ENCODE data around the gene CTDP1. TPM values are rescaled to one million over a fixed set of nuclear protein-coding genes. Genes with fewer than 3 reads are reported as not detected.

CTDP1 gene
- total RNA-seq, 3 donors from 2014 or later, result 15.0 to 21.0 (median 19.9) TPM

DNA sequence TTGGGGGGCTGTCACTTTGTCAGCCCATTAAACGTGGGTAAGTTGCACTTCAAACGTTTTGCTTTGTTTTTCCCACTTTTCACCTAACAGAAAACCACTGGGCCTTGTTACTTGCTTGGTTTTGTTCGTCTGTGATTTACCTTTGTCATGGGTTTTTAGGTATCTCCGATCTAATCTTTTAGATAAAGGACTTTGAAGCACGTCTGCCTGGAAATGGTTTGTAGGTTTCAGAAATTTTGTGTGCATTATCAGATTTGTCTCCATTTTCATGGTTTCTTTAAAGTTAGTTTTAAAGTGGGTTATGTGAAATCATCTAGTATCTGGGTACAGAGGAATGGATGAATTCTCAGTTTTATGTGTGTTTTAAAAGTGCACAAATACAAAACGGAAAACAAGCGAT lies 6.4 kb downstream of the CTDP1 start:
- Histone ChIP-seq H3K9me3 (no peaks in the 10 kb centered on the region), H3K27me3 (no peaks in the 10 kb centered on the region), H3K36me3 (no peaks in the 10 kb centered on the region), H3K27ac (no peak overlapping the region), H3K4me3 (no peak overlapping the region), H3K4me1 (peaks cover under 1 to 8% of the 10 kb centered on the region in 2 donors)
- DNase-seq (ENCODE audit: low spot score in 2 of 2), result no peak
- intact Hi-C loops (cut with DNase I; ENCODE audit: low total_unique reads), result no loop called here
- TF ChIP-seq CTCF (IDR thresholded peaks at IDR 0.05) (no peak), POLR2A (IDR thresholded peaks at IDR 0.05) (no peak), POLR2AphosphoS5 (IDR thresholded peaks at IDR 0.05) (no peak)

DNA sequence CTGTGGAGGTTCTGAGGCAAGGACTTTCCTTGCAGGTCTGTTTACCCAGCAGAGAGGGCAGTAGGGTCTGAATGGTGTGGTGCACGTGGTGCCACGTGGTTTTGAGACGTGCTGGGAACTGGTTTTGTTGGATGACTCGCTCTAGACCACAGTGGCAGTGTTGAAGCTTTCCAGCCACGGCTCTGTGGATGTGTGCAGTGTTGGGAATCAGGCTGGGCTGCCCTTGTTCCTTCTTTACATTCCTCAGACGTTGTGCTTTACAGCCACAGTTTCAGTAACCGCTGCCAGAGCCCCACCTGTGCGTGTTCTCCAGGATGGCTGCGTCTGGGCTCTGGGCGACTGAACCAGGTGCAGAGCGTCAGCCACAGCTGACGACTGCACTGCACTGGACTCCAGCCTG lies 8.2 kb downstream of the CTDP1 start:
- no peak for DNase-seq (ENCODE audit: low spot score in 2 of 2)
- no peak overlapping the region for H3K27ac ChIP-seq
- intact Hi-C loops (cut with DNase I; ENCODE audit: low total_unique reads), result no loop called here
- no peaks in the 10 kb centered on the region for H3K36me3 ChIP-seq
- H3K27me3 ChIP-seq, result no peaks in the 10 kb centered on the region
- H3K9me3 ChIP-seq, result no peaks in the 10 kb centered on the region
- H3K4me3 ChIP-seq, result no peak overlapping the region
- H3K4me1 ChIP-seq, result no peaks in the 10 kb centered on the region
- TF ChIP-seq CTCF (IDR thresholded peaks at IDR 0.05), result no peak
- TF ChIP-seq POLR2A (IDR thresholded peaks at IDR 0.05), result no peak
- no peak for TF ChIP-seq POLR2AphosphoS5 (IDR thresholded peaks at IDR 0.05)

- TF ChIP-seq POLR2AphosphoS5 (IDR thresholded peaks at IDR 0.05) (no peak), POLR2A (IDR thresholded peaks at IDR 0.05) (no peak), CTCF (IDR thresholded peaks at IDR 0.05) (no peak)
- H3K4me3 ChIP-seq, result no peak overlapping the region
- no peaks in the 10 kb centered on the region for H3K27me3 ChIP-seq
- no peaks in the 10 kb centered on the region for H3K9me3 ChIP-seq
- H3K27ac ChIP-seq, result no peak overlapping the region
- H3K4me1 ChIP-seq, result no peaks in the 10 kb centered on the region
- intact Hi-C loops (cut with DNase I; ENCODE audit: low total_unique reads), result no loop called here
- no peaks in the 10 kb centered on the region for H3K36me3 ChIP-seq
- no peak for DNase-seq (ENCODE audit: low spot score in 2 of 2)
These were observed 10.5 kb downstream of the CTDP1 start for GRCh38 chr18:79690071-79690470.

GRCh38 chr18:79690586-79691482 lies 11.2 kb downstream of the CTDP1 start:
- no peak overlapping the region for H3K4me3 ChIP-seq
- H3K4me1 ChIP-seq, result no peaks in the 10 kb centered on the region
- TF ChIP-seq CTCF (IDR thresholded peaks at IDR 0.05), result no peak
- TF ChIP-seq POLR2A (IDR thresholded peaks at IDR 0.05), result no peak
- no peak for TF ChIP-seq POLR2AphosphoS5 (IDR thresholded peaks at IDR 0.05)
- peaks cover under 1% of the 10 kb centered on the region for H3K36me3 ChIP-seq
- H3K27me3 ChIP-seq, result no peaks in the 10 kb centered on the region
- intact Hi-C loops (cut with DNase I; ENCODE audit: low total_unique reads), result no loop called here
- no peak overlapping the region for H3K27ac ChIP-seq
- no peaks in the 10 kb centered on the region for H3K9me3 ChIP-seq
- no peak for DNase-seq (ENCODE audit: low spot score in 2 of 2)

DNA sequence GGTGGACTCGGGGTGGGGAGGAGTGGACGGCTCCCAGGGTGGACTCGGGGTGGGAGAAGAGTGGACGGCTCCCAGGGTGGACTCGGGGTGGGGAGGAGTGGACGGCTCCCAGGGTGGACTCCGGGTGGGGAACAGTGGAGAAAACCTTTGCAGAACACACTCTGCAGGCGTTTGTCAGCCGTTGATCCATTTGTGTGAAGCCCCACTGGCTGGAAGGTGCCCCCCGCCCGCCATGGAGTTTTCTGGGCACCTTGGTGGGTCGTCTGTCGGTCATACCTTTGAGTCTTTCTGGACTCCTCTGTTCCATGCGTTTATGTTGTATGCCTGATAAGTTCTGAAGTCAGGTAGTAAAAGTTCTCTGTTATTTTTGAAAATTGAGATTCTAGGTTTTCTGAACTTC lies 12.5 kb downstream of the CTDP1 start:
- Histone ChIP-seq H3K27ac (no peak overlapping the region), H3K9me3 (no peaks in the 10 kb centered on the region), H3K27me3 (no peaks in the 10 kb centered on the region), H3K4me1 (no peaks in the 10 kb centered on the region), H3K36me3 (peaks cover 6% of the 10 kb centered on the region), H3K4me3 (no peak overlapping the region)
- DNase-seq (ENCODE audit: low spot score in 2 of 2), result no peak
- TF ChIP-seq CTCF (IDR thresholded peaks at IDR 0.05), result no peak
- no peak for TF ChIP-seq POLR2A (IDR thresholded peaks at IDR 0.05)
- TF ChIP-seq POLR2AphosphoS5 (IDR thresholded peaks at IDR 0.05), result no peak
- intact Hi-C loops (cut with DNase I; ENCODE audit: low total_unique reads), result no loop called here
